K562 (cell line): ENCODE data around the gene FRAT2. TPM values are rescaled to one million over a fixed set of nuclear protein-coding genes. Genes with fewer than 3 reads are reported as not detected.

Experiments
- ATAC-seq: fragments of 200-7000 bp; cut with Tn5 transposase; 3 replicates; pipeline ENCODE4 v1.9.1; 2020; ENCODE audit warnings: moderate library complexity
- BruUV-seq: library from RNA; stranded (reverse); fragments of 400-500 nt; replicated peaks from 2 replicates; lab custom pipeline; 2021; lab: Mats Ljungman, UMichigan
- CTCF ChIA-PET: fragments of 300-600 bp; formaldehyde crosslinking; extraction: SDS; loops from one replicate; lab custom pipeline; 2021; ENCODE audit warnings: low intra/inter-chr PET ratio; lab: Yijun Ruan, JAX
- POLR2A ChIA-PET: fragments of 300-600, 350-650 bp; sonication (Branson Sonifier 250); formaldehyde crosslinking; extraction: SDS; loops from one replicate; lab custom pipeline; 2021; ENCODE audit warnings: antibody characterized with exemption, inconsistent platforms; lab: Yijun Ruan, JAX
- DNase-seq, 4 experiments: peaks; one replicate each; pipeline versions ENCODE4 v3.0.0 to v3.0.0-alpha.2; 2011 to 2018; ENCODE audit warnings: low spot score in 3 of 4, mixed read lengths in 3 of 4; ENCODE audit errors: extremely low read depth in 1 of 4
- FAIRE-seq: peaks from 2 replicates; lab custom pipeline; 2011; peaks lifted over from hg19 to GRCh38; lab: Jason Lieb, UNC
- H2AFZ ChIP-seq: 2 replicates; pipeline ENCODE4 v1.6.0; 2011; ENCODE audit warnings: low read depth, low read length, control low read depth, inconsistent platforms
- H3K27ac ChIP-seq: fragments of 200-600 bp; 3 replicates; pipeline ENCODE4 v1.8.0; 2011; ENCODE audit warnings: low read depth, mild to moderate bottlenecking, control low read depth, inconsistent platforms, low read length, moderate library complexity, mixed read lengths; ENCODE audit errors: extremely low read depth
- H3K27me3 ChIP-seq, 2 experiments: fragments of 300-600 bp in 1 of 2; 2 replicates in 1 of 2; 3 replicates in 1 of 2; pipeline versions ENCODE4 v1.6.0 to v1.8.0; 2011; ENCODE audit warnings: inconsistent platforms in 2 of 2, low read length in 2 of 2, mild to moderate bottlenecking in 1 of 2, mixed read lengths in 1 of 2, moderate library complexity in 1 of 2; ENCODE audit not compliant: control insufficient read depth in 2 of 2, insufficient read depth in 2 of 2
- H3K36me3 ChIP-seq: fragments of 300-600 bp; 3 replicates; pipeline ENCODE4 v1.8.0; 2011; ENCODE audit warnings: mild to moderate bottlenecking, low read length, inconsistent platforms; ENCODE audit not compliant: control insufficient read depth, insufficient read depth
- H3K4me1 ChIP-seq, 2 experiments: fragments of 200-600 bp in 1 of 2; replicated peaks in 1 of 2; 2 replicates in 1 of 2; 3 replicates in 1 of 2; pipeline versions ENCODE4 v1.5.1 to v1.8.0; 2011; ENCODE audit warnings: inconsistent platforms in 2 of 2, low read length in 2 of 2, mild to moderate bottlenecking in 1 of 2, mixed read lengths in 1 of 2, moderate library complexity in 1 of 2; ENCODE audit not compliant: control insufficient read depth in 2 of 2, insufficient read depth in 2 of 2
- H3K4me2 ChIP-seq: 2 replicates; pipeline ENCODE4 v1.6.1; 2011; ENCODE audit warnings: low read length, control low read depth, inconsistent platforms, mixed read lengths; ENCODE audit not compliant: insufficient read depth
- H3K4me3 ChIP-seq: fragments of 200-600 bp; sonication (generic), shearing (Covaris generic); 2 replicates; pipeline ENCODE4 v1.5.1; 2016; ENCODE audit warnings: control low read depth, inconsistent platforms
- H3K79me2 ChIP-seq: fragments of 200-600 bp; 3 replicates; pipeline ENCODE4 v1.8.0; 2011; ENCODE audit warnings: low read length, inconsistent platforms; ENCODE audit not compliant: control insufficient read depth, insufficient read depth
- H3K9ac ChIP-seq, 2 experiments: 2 replicates each; pipeline versions ENCODE4 v1.6.0 to v1.6.1; 2011; ENCODE audit warnings: low read depth in 2 of 2, low read length in 2 of 2, control low read depth in 1 of 2, inconsistent platforms in 1 of 2, mild to moderate bottlenecking in 1 of 2, mixed read lengths in 1 of 2; ENCODE audit not compliant: insufficient read depth in 1 of 2
- H3K9me1 ChIP-seq: one replicate; pipeline ENCODE4 v1.6.0; 2011; ENCODE audit warnings: inconsistent platforms, mild to moderate bottlenecking, low read length, moderate library complexity; ENCODE audit not compliant: control insufficient read depth, insufficient read depth
- H3K9me3 ChIP-seq: replicated peaks from 2 replicates; pipeline ENCODE4 v1.5.1; 2011; ENCODE audit warnings: low read depth, low read length, inconsistent platforms; ENCODE audit not compliant: control insufficient read depth, insufficient read depth
- H4K20me1 ChIP-seq: replicated peaks from 2 replicates; pipeline ENCODE4 v1.6.1; 2011; ENCODE audit warnings: low read length, inconsistent platforms, mixed read lengths; ENCODE audit not compliant: control insufficient read depth, insufficient read depth
- CHD7 ChIP-seq: fragments of 200-600 bp; sonication (generic); IDR thresholded peaks from one replicate; pipeline ENCODE4 v1.6.1; 2012; ENCODE audit warnings: mild to moderate bottlenecking, low read depth, low read length, inconsistent platforms
- GMEB1 ChIP-seq: fragments of 250-450 bp; sonication (Bioruptor Pico); IDR thresholded peaks from 2 replicates; pipeline ENCODE4 v1.4.0; 2020; ENCODE audit warnings: mild to moderate bottlenecking
- HSF4 ChIP-seq: fragments of 250-450 bp; sonication (Bioruptor Pico); IDR thresholded peaks from 2 replicates; pipeline ENCODE4 v2.1.2; 2022; ENCODE audit warnings: mild to moderate bottlenecking, moderate library complexity, borderline replicate concordance
- MCM3 ChIP-seq: fragments of 450-650 bp; IDR thresholded peaks from 2 replicates; pipeline ENCODE4 v1.6.1; 2016
- PHTF2 ChIP-seq: fragments of 250-450 bp; sonication (Bioruptor Pico); IDR thresholded peaks from 2 replicates; pipeline ENCODE4 v1.5.0; 2021; ENCODE audit warnings: mild to moderate bottlenecking
- SMARCA4 ChIP-seq: fragments of 450-650 bp; IDR thresholded peaks from 2 replicates; pipeline ENCODE4 v1.6.1; 2016
- THRA ChIP-seq: fragments of 450-650 bp; IDR thresholded peaks from 2 replicates; pipeline ENCODE4 v1.6.1; 2017; ENCODE audit warnings: mild to moderate bottlenecking, moderate library complexity
- ZEB2 ChIP-seq: fragments of 450-650 bp; IDR thresholded peaks from 2 replicates; pipeline ENCODE4 v1.6.1; 2016
- ZZZ3 ChIP-seq: fragments of 450-650 bp; IDR thresholded peaks from 2 replicates; pipeline ENCODE4 v1.6.1; 2016; ENCODE audit warnings: antibody characterized with exemption, mild to moderate bottlenecking, moderate library complexity
- WGBS: fragments of 100-300 bp; shearing (Covaris generic); methylation state at CpG from one replicate; pipeline ENCODE4 v1.1.6; 2016; ENCODE audit warnings: low coverage, mixed read lengths; ENCODE audit not compliant: insufficient coverage; ENCODE audit errors: missing lambda C conversion rate; 5-methylcytosine and 5-hydroxymethylcytosine counted together
- in situ Hi-C: fragments of 300-500 bp; cut with MboI; formaldehyde crosslinking; loops from 4 replicates; pipeline ENCODE4 v1.15.0; 2018; ENCODE audit warnings: inconsistent platforms, mixed read lengths
- intact Hi-C: fragments of 100-400 bp; cut with micrococcal nuclease; formaldehyde crosslinking; loops from 2 replicates; pipeline ENCODE4 v1.14.2; 2022
- polyA plus RNA-seq, 8 experiments: library from polyadenylated mRNA; depleted of rRNA in 4 of 8; stranded (reverse) in 5 of 8; unstranded in 3 of 8; fragments of >200 nt; fragmentation: Nextera tagmentation in 2 of 8; fragmentation: Illumina TruSeq in 1 of 8; extraction: Ambion mirVana in 2 of 8; extraction: Trizol in 1 of 8; gene quantifications; 2 replicates each; pipeline versions ENCODE4 v1.2.1 to v1.2.3, GENCODE V29; 2011 to 2014; ENCODE audit warnings: inconsistent platforms in 1 of 8, missing spikeins in 1 of 8
- total RNA-seq, 7 experiments: library from RNA; depleted of rRNA in 6 of 7; stranded (reverse); fragments of >200 nt in 6 of 7; fragmentation: Illumina TruSeq in 2 of 7; extraction: Trizol in 2 of 7; gene quantifications; 2 replicates each; pipeline versions ENCODE4 v1.2.1 to v1.2.3, GENCODE V29; 2011 to 2021; ENCODE audit warnings: low replicate concordance in 1 of 7

The FRAT2 gene
- total and polyA plus RNA-seq, 9 of the 15 experiments (the other 6 are each of a cell fraction or from before 2014, with no cell fraction given) = 4.3 to 31.7 (median 19.5) TPM

GRCh38 chr10:97361537-97361901, 27.0 kb upstream of the FRAT2 start:
- ATAC-seq = no peak
- 0 out of 4 replicates have a peak overlapping the region, but pooled peaks of 1 of the 2 experiments have one; percentile 1 for H3K9ac ChIP-seq
- no peak overlapping the region for H3K4me3 ChIP-seq
- H3K79me2 ChIP-seq = no peaks in the 10 kb centered on the region
- no peaks in the 10 kb centered on the region for H3K27me3 ChIP-seq
- ChIA-PET POLR2A (interaction anchor here (0.6 kb wide), 1 partner anchor 9 kb away, joined by 3 read pairs; no protein-coding TSS in a partner anchor), CTCF (no interaction called here)
- WGBS = 87% methylated on average over 4 of the region's 11 CpGs
- DNase-seq = no peak
- no peak overlapping the region for H3K4me2 ChIP-seq
- H3K36me3 ChIP-seq = peaks cover 82% of the 10 kb centered on the region; the same call in 2 of the 3 replicates
- H4K20me1 ChIP-seq = no peaks in the 10 kb centered on the region
- no peak for FAIRE-seq
- no peak overlapping the region for H3K27ac ChIP-seq
- in situ Hi-C loops = no loop called here
- no peak overlapping the region for H2AFZ ChIP-seq
- no peaks in the 10 kb centered on the region for H3K9me1 ChIP-seq
- H3K9me3 ChIP-seq = no peaks in the 10 kb centered on the region
- H3K4me1 ChIP-seq = no peaks in the 10 kb centered on the region; a peak in 1 of 5 replicates
- intact Hi-C loops = no loop called here
- no TSS peak for BruUV-seq
- TF ChIP-seq ZZZ3 (no peak), ZEB2 (no peak), THRA (no peak), MCM3 (no peak), PHTF2 (CRISPR knock-in tag) (no peak), CHD7 (no peak), GMEB1 (CRISPR knock-in tag) (no peak), SMARCA4 (no peak), HSF4 (CRISPR knock-in tag) (no peak)
